ENCODE results near the gene RAB31.
"Not testable (repeated sequence)": the region's sequence is repeated elsewhere in the genome, so short reads cannot be mapped to it uniquely, and the experiment has no call there.

The RAB31 gene

DNA sequence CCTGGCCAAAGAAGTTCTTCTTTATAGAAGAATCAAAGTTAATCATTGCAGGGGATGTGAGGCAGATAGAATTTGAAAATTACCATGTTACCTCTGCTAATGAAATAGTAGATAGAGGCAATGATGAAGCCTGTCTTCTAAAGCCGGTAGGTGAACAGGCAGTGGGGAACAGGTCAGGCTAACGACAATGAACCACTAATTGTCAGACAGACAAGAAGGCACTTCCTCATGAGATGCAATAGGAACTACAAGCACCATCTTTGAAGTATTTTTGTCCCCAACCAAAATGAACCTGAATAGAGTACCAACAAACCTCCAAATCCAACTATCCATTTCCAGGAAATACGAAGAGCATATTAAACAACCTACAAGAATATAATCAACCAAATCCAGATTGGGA is 41.6 kb upstream of the RAB31 start:
- Histone ChIP-seq H3K4me1 (ENCODE audit: insufficient read depth, poor library complexity, severe bottlenecking) (peaks cover 9% of the 10 kb centered on the region), H3K9me3 (ENCODE audit: severe bottlenecking) (no peaks in the 10 kb centered on the region), H3K4me3 (ENCODE audit: severe bottlenecking) (no peak overlapping the region), H3K27ac (ENCODE audit: poor library complexity, severe bottlenecking) (no peak overlapping the region), H3K27me3 (ENCODE audit: insufficient read depth, poor library complexity, severe bottlenecking) (no peaks in the 10 kb centered on the region), H3K36me3 (ENCODE audit: low read depth) (no peaks in the 10 kb centered on the region)
- ATAC-seq (ENCODE audit: low read depth) (no peak), DNase-seq (ENCODE audit: low spot score) (no peak)
- TF ChIP-seq CTCF (IDR thresholded peaks at IDR 0.05; ENCODE audit: poor library complexity, severe bottlenecking), result no peak

DNA sequence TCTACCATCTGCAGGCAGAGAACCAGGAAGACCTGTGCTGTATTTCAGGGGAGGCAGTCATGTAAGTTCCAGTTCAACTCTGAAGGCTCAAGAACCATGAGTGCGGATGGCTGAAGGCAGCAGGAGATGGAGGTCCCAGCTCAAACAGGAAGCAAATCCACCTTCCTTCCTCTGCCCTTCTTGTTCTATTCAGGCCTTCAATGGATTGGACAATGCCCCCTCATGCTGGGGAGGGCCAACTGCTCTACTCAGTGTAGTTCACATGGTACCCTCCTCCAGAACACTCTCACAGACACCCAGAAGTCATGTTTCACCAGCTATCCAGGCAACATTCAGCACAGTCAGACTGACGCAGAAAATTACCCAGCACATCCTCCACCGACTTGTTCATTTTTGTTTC is 39.1 kb upstream of the RAB31 start:
- H3K4me3 ChIP-seq (ENCODE audit: severe bottlenecking), result no peak overlapping the region
- no peak for TF ChIP-seq CTCF (IDR thresholded peaks at IDR 0.05; ENCODE audit: poor library complexity, severe bottlenecking)
- H3K4me1 ChIP-seq (ENCODE audit: insufficient read depth, poor library complexity, severe bottlenecking), result peaks cover 25% of the 10 kb centered on the region
- no peaks in the 10 kb centered on the region for H3K36me3 ChIP-seq (ENCODE audit: low read depth)
- H3K27ac ChIP-seq (ENCODE audit: poor library complexity, severe bottlenecking), result no peak overlapping the region
- H3K9me3 ChIP-seq (ENCODE audit: severe bottlenecking), result no peaks in the 10 kb centered on the region
- no peaks in the 10 kb centered on the region for H3K27me3 ChIP-seq (ENCODE audit: insufficient read depth, poor library complexity, severe bottlenecking)
- no peak for DNase-seq (ENCODE audit: low spot score)
- no peak for ATAC-seq (ENCODE audit: low read depth)

- DNase-seq (ENCODE audit: low spot score) (no peak), ATAC-seq (ENCODE audit: low read depth) (peak; percentile 34; the same call in 2 of the 3 replicates)
- H3K9me3 ChIP-seq (ENCODE audit: severe bottlenecking), result no peaks in the 10 kb centered on the region
- H3K4me1 ChIP-seq (ENCODE audit: insufficient read depth, poor library complexity, severe bottlenecking), result peaks cover 28% of the 10 kb centered on the region
- peak overlapping the region; percentile 90 for H3K27ac ChIP-seq (ENCODE audit: poor library complexity, severe bottlenecking)
- TF ChIP-seq CTCF (IDR thresholded peaks at IDR 0.05; ENCODE audit: poor library complexity, severe bottlenecking), result no peak
- H3K4me3 ChIP-seq (ENCODE audit: severe bottlenecking), result no peak overlapping the region
- H3K36me3 ChIP-seq (ENCODE audit: low read depth), result no peaks in the 10 kb centered on the region
- no peaks in the 10 kb centered on the region for H3K27me3 ChIP-seq (ENCODE audit: insufficient read depth, poor library complexity, severe bottlenecking)
Measured at GRCh38 chr18:9671214-9671613, 36.9 kb upstream of the RAB31 start.

DNA sequence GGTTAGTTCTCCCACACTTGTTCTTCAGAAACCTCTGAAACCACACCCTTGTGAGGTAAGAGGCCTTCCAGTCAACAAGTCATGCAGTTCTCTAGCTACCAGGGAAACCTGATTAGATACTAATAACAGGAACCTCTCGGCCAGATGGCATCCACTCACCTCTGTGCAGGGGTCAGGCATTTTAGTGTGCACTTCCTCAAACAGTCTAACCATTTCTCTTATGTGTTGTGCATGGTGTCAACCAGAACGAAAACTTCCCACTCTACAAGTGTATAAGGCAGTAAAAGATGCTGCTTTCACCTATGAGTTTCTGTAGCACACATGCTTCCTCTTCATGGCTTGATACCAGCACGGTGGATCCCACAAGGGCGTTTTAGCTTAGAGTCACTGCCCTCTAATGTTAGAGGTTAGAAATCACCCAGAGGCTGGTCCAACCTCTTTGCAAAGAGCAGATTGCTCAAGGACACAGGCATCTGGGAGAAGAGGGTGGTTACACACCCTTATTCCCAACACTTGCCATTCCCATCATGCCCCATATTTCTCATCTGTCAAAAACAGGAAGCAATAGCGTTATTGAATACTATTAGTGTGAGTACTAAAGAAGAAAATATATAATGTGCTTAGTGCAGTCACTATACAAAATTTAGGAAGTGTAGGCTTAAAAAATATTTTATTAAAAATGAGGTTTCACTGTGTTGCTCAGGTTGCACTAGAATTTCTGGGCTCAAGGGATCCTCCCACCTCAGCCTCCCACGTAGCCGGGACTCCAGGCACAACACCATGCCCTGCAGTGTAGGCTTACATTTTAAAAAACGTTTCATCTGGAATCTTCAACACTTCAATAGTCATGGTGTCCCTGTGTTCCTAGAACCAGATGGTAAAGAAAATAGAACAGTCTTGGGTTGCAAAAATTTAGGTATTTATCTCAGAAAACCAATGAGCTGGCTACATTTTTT is 34.5 kb upstream of the RAB31 start:
- peak overlapping the region; percentile 90 for H3K27ac ChIP-seq (ENCODE audit: poor library complexity, severe bottlenecking)

DNA sequence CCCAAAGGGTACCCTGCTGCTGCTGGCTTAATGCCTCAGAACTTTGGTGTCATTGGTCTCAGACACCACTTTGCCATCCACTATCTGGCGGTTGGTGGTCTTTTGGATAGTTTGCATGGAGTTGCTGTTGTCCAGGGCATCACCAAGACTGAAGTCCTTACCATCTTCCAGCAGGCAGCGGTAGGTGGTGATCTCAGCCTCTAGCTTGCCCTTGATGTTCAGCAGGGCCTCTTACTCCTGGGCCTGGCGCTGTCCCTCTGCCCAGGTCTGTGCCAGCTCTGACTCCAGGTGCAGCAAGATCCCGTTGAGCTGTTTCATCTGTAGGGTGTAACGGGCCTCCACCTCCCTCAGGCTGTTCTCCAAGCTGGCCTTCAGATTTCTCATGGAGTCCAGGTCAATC is 29.9 kb upstream of the RAB31 start:
- H3K27me3 ChIP-seq (ENCODE audit: insufficient read depth, poor library complexity, severe bottlenecking); H3K36me3 ChIP-seq (ENCODE audit: low read depth); H3K27ac ChIP-seq (ENCODE audit: poor library complexity, severe bottlenecking); ATAC-seq (ENCODE audit: low read depth); H3K9me3 ChIP-seq (ENCODE audit: severe bottlenecking); DNase-seq (ENCODE audit: low spot score); H3K4me3 ChIP-seq (ENCODE audit: severe bottlenecking): not testable (repeated sequence)
- H3K4me1 ChIP-seq (ENCODE audit: insufficient read depth, poor library complexity, severe bottlenecking), result peaks cover 15% of the 10 kb centered on the region

More for the DNA sequence above, 34.5 kb upstream of the RAB31 start:
- H3K27me3 ChIP-seq (ENCODE audit: insufficient read depth, poor library complexity, severe bottlenecking), result no peaks in the 10 kb centered on the region
- TF ChIP-seq CTCF (IDR thresholded peaks at IDR 0.05; ENCODE audit: poor library complexity, severe bottlenecking), result peak; percentile 62
- H3K4me3 ChIP-seq (ENCODE audit: severe bottlenecking), result no peak overlapping the region
- DNase-seq (ENCODE audit: low spot score) (peak; percentile 77), ATAC-seq (ENCODE audit: low read depth) (peak; percentile 91)
- no peaks in the 10 kb centered on the region for H3K36me3 ChIP-seq (ENCODE audit: low read depth)
- H3K9me3 ChIP-seq (ENCODE audit: severe bottlenecking), result no peaks in the 10 kb centered on the region
- H3K4me1 ChIP-seq (ENCODE audit: insufficient read depth, poor library complexity, severe bottlenecking), result peaks cover 28% of the 10 kb centered on the region

Data from RWPE2 (cell line).